ENCODE results near the gene SLC25A23. TPM values are rescaled to one million over a fixed set of nuclear protein-coding genes. Genes with fewer than 3 reads are reported as not detected.

The SLC25A23 gene
- total RNA-seq, 4 donors from 2014 or later: 13.8 to 69.1 (median 36.5) TPM

- no peaks in the 10 kb centered on the region for H3K27me3 ChIP-seq
- intact Hi-C loops (cut with DNase I; ENCODE audit: low total_unique reads): no loop called here
- H3K9me3 ChIP-seq: no peaks in the 10 kb centered on the region
- H3K4me1 ChIP-seq: peaks cover 0 to 8% of the 10 kb centered on the region in 2 donors
- TF ChIP-seq POLR2A (IDR thresholded peaks at IDR 0.05) (no peak), CTCF (IDR thresholded peaks at IDR 0.05) (no peak)
- DNase-seq: no peak
- H3K36me3 ChIP-seq: no peaks in the 10 kb centered on the region
- no peak overlapping the region for H3K27ac ChIP-seq
- H3K4me3 ChIP-seq: no peak overlapping the region
Observed at GRCh38 chr19:6427131-6427530, 32.5 kb downstream of the SLC25A23 start.

- TF ChIP-seq CTCF (IDR thresholded peaks at IDR 0.05) (peak in 1 of 4 experiments; percentile 4), POLR2A (IDR thresholded peaks at IDR 0.05) (no peak)
- Histone ChIP-seq H3K4me3 (peak overlapping the region in 1 of 2 donors; percentile 5), H3K36me3 (no peaks in the 10 kb centered on the region), H3K27ac (peak overlapping the region; percentile 82 to 90), H3K27me3 (no peaks in the 10 kb centered on the region), H3K4me1 (peaks cover 0 to 8% of the 10 kb centered on the region in 2 donors), H3K9me3 (no peaks in the 10 kb centered on the region)
- intact Hi-C loops (cut with DNase I; ENCODE audit: low total_unique reads): no loop called here
- DNase-seq: peak; percentile 23 to 25
Observed at GRCh38 chr19:6425732-6426620, 33.6 kb downstream of the SLC25A23 start.

- H3K27ac ChIP-seq: peak overlapping the region; percentile 82 to 90
- intact Hi-C loops (cut with DNase I; ENCODE audit: low total_unique reads): no loop called here
- TF ChIP-seq POLR2A (IDR thresholded peaks at IDR 0.05): peak in 1 of 2 donors; percentile 22
- TF ChIP-seq CTCF (IDR thresholded peaks at IDR 0.05): peak in 1 of 4 experiments; percentile 28
- peak overlapping the region in 1 of 2 donors; percentile 5 for H3K4me3 ChIP-seq
- H3K4me1 ChIP-seq: peaks cover 0 to 8% of the 10 kb centered on the region in 2 donors
- H3K9me3 ChIP-seq: no peaks in the 10 kb centered on the region
- H3K36me3 ChIP-seq: no peaks in the 10 kb centered on the region
- no peaks in the 10 kb centered on the region for H3K27me3 ChIP-seq
- peak; percentile 100 for DNase-seq
Observed at GRCh38 chr19:6424939-6425731, 34.5 kb downstream of the SLC25A23 start.

- no peaks in the 10 kb centered on the region for H3K27me3 ChIP-seq
- peaks cover 0 to 8% of the 10 kb centered on the region in 2 donors for H3K4me1 ChIP-seq
- H3K27ac ChIP-seq: peak within 1 kb of the TSS; percentile 82 to 90
- H3K4me3 ChIP-seq: peak within 1 kb of the TSS; percentile 85 to 89
- no peaks in the 10 kb centered on the region for H3K9me3 ChIP-seq
- intact Hi-C loops (cut with DNase I; ENCODE audit: low total_unique reads): no loop called here
- H3K36me3 ChIP-seq: no peaks in the 10 kb centered on the region
- DNase-seq: peak; percentile 22 to 47
- TF ChIP-seq CTCF (IDR thresholded peaks at IDR 0.05): no peak
- peak; percentile 77 to 91 for TF ChIP-seq POLR2A (IDR thresholded peaks at IDR 0.05)
Observed at GRCh38 chr19:6424195-6424938, 35.2 kb downstream of the SLC25A23 start, which contains the start of gene KHSRP. TSS of gene KHSRP (minus strand) at chr19:6424811. CDS start at chr19:6424701, 110 bp downstream.

Data from uterus (tissue), 4 donors.